GM18519 (cell line): Measurements from ENCODE around the gene KRTAP19-2.
"Not testable (repeated sequence)": the region's sequence is repeated elsewhere in the genome, so short reads cannot be mapped to it uniquely, and the experiment has no call there.

Source experiments
- ATAC-seq: cut with Tn5 transposase; IDR thresholded peaks from one replicate; pipeline ENCODE4 v1.9.1; 2021; ENCODE audit warnings: mild to moderate bottlenecking, moderate library complexity; ENCODE audit not compliant: unreplicated experiment, low FRiP score

The KRTAP19-2 gene, protein sequence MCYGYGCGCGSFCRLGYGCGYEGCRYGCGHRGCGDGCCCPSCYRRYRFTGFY

DNA sequence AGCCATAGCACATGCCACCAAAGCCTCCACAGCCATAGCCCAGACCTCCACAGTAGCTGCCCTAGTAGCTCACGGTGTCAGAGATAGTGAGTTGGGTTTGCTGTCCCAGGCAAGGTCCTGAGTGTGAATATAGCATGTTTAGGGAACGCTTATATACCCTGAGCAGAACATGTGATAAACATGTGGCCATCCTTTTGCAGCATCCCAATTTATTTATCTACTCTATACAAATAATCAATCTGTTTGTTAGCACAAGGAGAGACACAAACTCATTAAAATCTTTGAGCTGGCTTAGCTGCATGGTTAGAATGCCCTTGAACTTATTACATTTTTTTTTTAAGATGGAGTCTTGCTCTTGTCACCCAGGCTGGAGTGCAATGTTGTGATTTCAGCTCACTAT, at the start of gene KRTAP19-2:
KRTAP19-2 (minus strand) TSS at position 101 of the 400 bp plus-strand sequence; CDS start at position 13, 88 bp downstream.
- ATAC-seq: no peak

DNA sequence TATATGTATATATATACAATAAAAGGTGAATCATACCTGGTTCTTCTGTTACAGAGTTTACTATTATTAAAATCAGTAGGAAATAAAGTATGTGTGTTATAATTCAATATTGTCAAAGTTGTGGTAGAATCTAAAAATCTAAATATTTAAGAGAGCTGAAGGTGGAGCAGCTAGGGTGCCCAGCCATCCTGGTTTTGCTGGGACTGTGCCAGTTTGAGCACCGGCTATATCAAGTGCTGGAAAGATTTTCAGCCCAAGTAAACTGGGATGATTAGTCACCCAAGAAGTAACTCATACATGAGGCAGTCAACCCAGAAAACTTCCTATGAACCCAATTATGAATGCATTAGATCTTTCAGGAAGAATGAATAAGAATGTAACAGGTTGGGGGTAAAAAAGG, 31.6 kb upstream of the KRTAP19-2 start:
- no peak for ATAC-seq

DNA sequence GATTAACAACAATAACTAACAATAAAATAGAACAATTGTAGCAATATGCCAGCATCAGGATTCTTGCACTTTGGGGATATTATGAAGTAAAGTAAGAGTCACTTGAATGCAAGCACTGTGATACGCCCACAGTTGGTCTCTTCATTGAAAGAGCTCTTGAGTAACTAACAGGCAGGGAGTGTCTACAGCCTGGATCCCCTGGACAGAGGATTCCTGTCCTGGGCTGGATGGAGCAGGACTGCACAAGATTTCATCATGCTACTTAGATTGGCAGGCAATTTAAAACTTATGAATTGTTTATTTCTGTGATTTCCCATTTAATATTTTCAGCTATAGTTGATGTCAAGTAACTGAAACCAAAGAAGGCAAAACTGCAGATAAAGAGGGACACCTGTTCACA, 28.4 kb upstream of the KRTAP19-2 start:
- no peak for ATAC-seq

DNA sequence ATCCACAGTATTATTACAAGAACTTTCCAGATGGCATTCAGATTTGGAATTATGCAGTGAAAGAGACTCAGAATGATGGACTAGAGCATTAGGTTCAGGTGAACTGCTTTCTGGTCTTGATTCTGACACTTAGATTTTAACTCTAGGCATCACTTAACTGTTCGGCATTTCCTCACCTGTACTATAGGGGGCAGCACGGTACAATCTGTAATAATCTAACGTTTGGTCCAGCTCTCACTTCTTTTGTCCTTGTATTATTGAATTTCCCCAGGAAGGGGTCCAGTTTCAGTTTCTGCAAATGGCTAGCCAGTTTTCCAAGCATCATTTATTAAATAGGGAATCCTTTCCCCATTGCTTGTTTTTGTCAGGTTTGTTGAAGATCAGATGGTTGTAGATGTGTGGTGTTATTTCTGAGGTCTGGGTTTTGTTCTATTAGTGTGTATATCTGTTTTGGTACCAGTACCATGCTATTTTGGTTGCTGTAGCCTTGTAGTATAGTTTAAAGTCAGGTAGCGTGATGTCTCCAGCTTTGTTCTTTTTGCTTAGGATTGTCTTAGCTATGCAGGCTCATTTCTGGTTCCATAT, 18.5 kb upstream of the KRTAP19-2 start:
- not testable (repeated sequence) for ATAC-seq

DNA sequence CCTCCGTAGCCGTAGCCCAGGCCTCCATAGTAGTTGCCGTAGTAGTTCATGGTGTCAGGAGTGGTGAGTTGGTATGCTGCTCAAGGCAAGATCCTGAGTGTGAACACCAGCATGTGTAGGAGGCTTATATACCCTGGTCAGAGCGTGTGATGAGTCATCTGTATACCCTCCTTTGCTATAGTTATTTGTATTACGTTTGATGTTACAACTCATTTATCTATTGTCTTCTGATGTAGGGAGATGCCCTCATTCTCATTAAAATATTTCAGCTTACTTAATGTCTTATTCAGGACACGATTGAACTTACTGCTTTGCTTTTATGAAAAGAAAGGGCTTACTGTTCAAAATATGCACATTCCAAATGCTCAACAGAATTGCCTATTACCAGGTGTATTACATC, 14.8 kb upstream of the KRTAP19-2 start, which contains the start of gene KRTAP19-5:
KRTAP19-5 (minus strand) TSS at position 101 of the 400 bp plus-strand sequence; CDS start at position 50, 51 bp downstream.
- ATAC-seq: no peak

DNA sequence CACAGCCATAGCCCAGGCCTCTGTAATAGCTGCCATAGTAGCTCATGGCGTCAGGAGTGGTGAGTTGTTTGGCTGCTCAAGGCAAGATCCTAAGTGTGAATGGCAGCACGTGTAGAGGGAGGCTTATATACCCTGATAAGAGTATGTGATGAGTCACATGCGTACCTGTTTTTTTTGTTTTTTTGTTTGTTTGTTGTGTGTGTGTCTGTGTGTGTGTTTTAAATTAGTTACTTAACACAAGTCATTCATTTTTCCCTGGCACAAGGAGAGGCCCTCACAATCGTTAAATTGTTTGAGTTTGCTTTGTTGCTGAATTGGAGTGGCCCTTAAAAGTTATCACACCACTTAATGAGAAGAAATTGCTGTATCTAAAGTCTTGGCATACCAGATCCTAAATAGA, 9.8 kb upstream of the KRTAP19-2 start, which contains the start of gene KRTAP19-4:
KRTAP19-4 (minus strand) TSS at position 101 of the 400 bp plus-strand sequence; CDS start at position 46, 55 bp downstream.
- no peak for ATAC-seq

DNA sequence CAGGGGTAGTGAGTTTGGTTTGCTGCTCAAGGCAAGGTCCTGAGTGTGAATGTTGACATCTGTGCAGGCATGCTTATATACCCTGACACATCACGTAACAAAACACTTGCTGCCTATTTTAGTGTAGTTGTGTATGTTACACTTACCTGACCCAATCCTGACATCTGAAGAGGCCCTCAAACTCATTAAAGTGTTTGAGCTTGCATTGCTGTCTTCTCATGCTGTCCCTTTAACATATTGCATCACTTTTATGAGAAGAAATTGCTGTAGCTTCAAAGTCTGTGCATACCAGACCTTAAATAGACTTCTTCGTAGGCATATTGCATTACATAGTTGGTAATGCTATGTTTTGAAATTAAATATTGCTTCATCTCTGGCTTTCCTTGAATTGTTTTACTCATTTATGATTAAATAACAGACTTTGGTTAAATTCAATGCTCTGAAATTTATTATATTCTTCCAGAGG, 4.8 kb upstream of the KRTAP19-2 start, which contains the start of gene KRTAP19-3:
KRTAP19-3 (minus strand) TSS at position 51 of the 466 bp plus-strand sequence. CDS start 56 bp downstream, outside the sequence.
- no peak for ATAC-seq

DNA sequence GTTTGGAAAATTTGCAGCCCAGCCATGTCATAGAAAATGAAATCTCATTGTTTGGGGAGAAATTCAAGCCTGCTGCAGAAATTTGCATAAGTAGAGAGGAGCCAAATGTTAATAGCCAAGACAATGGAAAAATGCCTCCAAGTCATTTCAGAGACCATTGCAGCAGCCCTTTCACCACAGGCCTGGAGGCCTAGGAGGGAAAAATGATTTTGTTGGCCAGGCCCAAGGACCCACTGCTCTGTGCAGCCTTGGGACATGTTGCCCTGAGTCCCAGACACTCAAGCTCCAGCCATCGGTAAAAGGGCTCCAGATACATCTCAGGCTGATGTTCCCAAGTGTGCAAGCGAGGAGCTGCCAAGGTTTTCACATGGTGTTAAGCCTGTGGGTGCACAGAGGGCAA, 1.1 kb downstream of the KRTAP19-2 start:
- ATAC-seq: no peak

DNA sequence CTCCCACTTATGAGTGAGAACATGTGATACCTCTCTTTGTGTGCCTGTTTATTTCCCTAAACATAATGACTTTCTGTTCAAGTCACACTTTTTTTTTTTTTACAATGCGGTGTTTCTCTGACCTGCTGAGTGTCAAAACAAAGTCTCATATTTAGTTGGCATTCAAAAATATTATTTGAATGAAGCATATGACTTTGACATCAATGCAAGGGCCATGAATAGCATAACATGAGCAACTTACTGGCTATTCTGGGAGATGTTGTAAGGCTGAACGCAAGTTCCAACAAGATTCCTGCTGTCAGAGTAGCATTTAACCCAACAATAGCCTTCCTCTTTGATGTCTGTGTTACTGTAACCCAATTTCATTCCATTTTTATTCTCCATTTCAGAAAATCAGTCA, 5.1 kb downstream of the KRTAP19-2 start:
- ATAC-seq: no peak

DNA sequence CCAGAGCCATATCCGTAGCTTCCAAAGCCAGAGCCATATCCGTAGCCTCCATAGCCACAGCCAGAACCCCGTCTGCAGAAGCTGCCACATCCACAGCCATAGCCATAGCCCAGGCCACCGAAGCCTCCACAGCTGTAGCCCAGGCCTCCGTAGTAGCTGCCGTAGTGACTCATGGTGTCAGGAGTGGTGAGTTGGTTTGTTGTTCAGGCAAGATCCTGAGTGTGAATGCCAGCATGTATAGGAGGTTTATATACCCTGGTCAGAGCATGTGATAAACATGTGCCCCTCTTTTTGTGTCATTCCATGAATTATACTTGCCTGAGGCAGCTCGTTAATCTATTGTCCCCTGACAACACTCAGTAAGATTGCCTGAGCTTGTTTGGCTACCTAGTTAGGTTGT, 7.1 kb downstream of the KRTAP19-2 start, which contains the start of gene KRTAP19-1:
KRTAP19-1 (minus strand) TSS at position 223 of the 400 bp plus-strand sequence; CDS start at position 173, 50 bp downstream.
- ATAC-seq: no peak

DNA sequence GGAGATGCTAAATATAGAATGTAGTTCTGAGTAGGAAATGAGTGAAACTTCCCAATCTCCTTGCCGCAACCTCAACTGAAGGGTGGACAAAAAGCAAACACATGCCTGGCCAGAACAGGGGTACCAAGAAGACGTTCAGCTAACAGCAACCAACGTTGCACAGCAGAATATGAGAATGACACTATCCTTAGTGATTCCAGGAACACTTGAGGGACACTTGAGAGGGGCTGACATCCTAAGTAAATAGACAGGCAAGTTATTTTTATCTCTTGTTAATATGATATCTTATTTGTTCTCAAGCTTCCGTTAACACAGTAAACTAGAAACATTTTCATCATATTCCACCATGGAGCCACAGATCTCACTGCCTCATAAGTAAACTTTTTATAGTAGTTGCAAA, 8.0 kb downstream of the KRTAP19-2 start:
- no peak for ATAC-seq

DNA sequence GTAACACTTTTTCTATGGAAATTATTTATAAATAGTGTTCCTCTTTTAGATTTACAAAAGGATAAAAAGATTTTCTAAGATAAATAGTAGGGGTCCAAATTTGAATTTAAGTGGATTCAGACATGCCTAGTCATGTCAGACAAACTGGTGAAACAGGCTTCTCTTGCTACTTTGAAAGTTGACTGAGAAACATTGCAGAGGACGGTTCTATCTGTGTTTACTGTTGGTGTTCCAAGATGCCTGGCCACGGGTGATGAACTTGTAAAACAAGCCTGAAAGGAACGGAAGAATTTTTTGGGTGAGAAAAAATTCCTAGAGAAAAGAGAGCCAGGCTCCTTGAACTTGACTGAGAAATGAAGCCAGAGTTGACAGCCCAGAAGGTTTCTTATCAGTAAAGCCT, 9.2 kb downstream of the KRTAP19-2 start:
- ATAC-seq: no peak

DNA sequence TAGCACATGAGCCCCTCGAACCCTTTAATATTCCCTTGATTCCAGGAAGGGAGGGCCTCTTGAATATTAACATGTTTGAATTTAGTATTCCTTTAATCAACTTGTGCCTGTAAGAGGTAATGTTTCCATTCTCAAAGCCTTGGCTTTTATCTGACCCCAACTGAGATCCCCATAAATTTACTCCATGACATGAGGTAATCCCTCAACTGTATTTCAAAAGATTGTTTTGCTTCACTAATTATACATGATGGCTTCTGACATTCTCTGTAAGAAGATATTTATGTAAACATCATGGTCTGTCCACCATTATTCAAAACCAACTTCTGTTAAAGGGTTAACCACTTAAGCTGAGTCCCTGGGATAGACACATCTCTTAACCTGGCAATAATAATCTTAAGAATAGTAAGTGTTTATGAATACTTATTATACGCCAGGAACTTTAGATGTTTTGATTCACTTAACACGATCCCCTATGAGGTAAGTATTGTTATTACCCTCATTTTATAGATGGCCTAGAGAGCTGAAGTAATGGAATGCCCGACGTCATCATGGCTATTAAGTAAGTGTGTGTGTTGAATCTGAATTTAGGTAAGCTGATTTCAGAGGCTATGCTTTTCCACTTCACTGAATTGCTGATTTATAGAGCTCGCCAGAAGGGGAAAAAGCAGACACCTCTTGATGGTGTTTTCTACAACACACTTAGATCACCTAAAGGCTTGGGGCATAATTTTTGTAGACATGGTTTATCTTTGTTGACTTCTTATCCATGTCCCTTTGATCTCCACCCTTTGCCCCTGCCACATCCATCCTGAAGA, 18.1 kb downstream of the KRTAP19-2 start:
- no peak for ATAC-seq

DNA sequence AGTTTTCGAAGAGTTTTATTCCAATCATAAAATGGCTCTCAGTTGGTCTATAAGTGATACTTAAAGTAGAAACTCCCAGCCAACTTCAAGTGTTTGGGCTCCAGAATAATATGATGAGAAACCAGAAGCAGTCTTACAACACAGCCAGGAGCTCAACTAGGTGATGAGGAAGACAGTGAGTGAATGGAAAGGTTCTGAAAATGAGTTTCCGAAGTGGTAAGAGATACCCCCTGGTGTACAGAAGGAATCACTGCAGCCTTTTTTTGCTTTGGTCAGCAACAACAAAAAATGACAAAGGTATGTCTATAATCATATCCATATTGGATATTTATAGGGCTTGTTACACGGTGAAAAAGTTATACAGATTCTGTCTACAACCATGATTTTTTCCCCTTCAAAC, 23.5 kb downstream of the KRTAP19-2 start:
- no peak for ATAC-seq

DNA sequence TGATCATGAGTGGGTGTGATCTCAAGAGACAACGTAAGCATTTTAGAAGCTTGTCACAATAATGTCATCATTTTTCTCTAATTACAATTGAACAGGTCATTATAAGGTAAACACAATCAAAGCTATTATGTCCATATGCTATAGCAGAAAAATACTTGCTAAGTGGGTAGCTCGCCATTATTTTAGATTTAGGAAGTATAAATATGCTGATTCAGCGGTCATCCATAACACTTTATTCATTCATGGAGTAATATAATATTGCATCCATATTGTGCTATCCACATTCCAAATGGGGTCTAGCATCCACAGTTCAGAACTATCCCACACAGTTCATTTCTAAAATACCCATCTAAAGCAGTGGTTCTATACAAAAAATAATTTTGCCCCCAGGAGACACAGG, 38.7 kb downstream of the KRTAP19-2 start:
- ATAC-seq: no peak

DNA sequence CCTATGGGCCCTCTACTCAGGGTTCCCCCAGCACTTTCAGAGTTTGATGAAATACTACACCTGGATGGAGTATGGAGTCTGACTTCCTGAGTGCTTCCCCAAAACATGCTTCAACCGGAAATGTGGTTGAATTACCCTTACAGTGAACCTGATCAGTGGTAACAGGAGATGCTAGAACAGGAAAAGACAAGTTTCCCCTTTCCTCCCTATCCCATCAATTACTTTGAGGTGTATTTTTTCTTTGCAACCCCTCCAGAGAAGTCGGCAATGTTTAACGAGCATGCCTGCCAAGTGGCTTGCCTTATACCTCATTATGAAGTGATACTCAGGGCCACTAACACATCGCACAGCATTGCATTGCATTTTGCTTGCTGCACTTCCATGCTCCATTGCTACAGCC, 40.2 kb downstream of the KRTAP19-2 start:
- ATAC-seq: no peak

DNA sequence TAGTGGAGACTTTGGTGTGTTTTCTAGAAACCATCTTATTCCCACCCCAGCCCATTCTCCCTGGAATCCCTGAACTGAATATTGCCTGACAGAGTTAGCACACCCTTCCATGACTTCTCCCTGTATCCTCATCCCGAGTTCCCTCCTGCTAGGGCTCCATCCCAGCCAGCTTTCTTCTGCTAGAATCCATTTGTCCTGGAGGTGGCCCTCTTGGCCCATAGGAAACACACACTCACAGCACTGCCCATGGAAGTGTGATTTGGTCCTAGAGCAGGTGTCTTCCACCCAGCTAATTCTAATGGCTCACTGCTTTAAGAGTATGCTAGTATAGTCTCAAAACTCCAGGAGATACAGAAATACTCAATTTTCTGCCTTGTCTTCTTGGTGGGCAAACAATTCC, 43.0 kb downstream of the KRTAP19-2 start:
- no peak for ATAC-seq

DNA sequence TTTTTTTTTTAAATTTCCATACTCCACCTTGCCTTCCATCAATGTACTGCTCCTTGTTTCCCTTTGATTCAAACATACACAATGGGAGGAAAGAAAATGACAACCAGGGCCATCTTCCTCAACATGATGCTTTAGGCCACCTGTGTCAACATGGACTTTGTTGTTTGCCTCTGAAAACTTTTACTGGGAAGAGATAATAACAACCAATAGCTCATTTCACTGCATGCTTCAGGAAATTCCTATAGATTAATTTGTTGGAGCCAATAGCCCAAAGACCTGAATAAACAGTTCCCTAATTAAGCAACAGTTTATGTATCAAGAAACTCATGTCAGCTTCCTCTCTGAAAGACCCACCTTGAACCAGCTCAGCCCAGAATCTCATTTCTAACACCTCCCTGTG, 44.0 kb downstream of the KRTAP19-2 start:
- no peak for ATAC-seq

DNA sequence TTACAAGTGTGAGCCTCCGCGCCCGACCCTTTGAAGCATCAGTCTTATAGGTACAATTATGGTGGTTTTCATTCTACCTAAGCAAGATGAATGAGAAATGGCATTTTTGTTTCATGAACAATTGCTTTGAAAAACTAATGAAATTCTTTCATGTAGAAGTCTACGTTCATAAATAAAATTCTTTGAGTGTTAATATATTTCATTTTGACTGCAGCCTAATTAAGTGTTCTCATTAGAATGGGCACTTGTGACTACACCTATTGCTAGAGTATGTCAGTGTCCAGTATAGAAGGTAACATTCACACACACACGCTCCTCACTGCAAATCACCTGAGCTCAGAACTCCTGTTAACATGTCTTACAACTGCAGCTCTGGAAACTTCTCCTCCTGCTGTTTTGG, 47.3 kb downstream of the KRTAP19-2 start, which contains the start of gene KRTAP15-1:
KRTAP15-1 (plus strand) TSS at position 301 of the 400 bp plus-strand sequence; CDS start at position 354, 53 bp downstream.
- no peak for ATAC-seq
